Measurements from ENCODE around the gene WDFY2.
A peak's percentile ranks its signal among the peaks of the same experiment; 100 is the strongest.

WDFY2 gene

GRCh38 chr13:51802631-51803418 lies 218.6 kb downstream of the WDFY2 start:
- Histone ChIP-seq H3K4me3 (ENCODE audit: low read length) (peak overlapping the region; percentile 89), H3K9me3 (ENCODE audit: insufficient read depth, low read depth, low read length) (no peaks in the 10 kb centered on the region), H3K27me3 (ENCODE audit: insufficient read depth, low read length) (peaks cover 6% of the 10 kb centered on the region; the same call in 1 of the 2 replicates), H3K9ac (ENCODE audit: low read depth, low read length) (peak overlapping the region; percentile 91; the same call in 1 of the 2 replicates), H3K4me1 (ENCODE audit: insufficient read depth, low read length) (peaks cover 37% of the 10 kb centered on the region), H3K36me3 (ENCODE audit: insufficient read depth, low read depth, low read length) (no peaks in the 10 kb centered on the region), H3K27ac (ENCODE audit: low read length) (no peak overlapping the region)

GRCh38 chr13:51803422-51804294 lies 219.4 kb downstream of the WDFY2 start, which contains the start of gene DHRS12:
DHRS12 (minus strand) TSS chr13:51804163; CDS start chr13:51799659, 4,504 bp downstream.
- peak within 1 kb of the TSS; percentile 7 for H3K27ac ChIP-seq (ENCODE audit: low read length)
- H3K4me1 ChIP-seq (ENCODE audit: insufficient read depth, low read length) = peaks cover 37% of the 10 kb centered on the region
- no peaks in the 10 kb centered on the region for H3K36me3 ChIP-seq (ENCODE audit: insufficient read depth, low read depth, low read length)
- H3K27me3 ChIP-seq (ENCODE audit: insufficient read depth, low read length) = peaks cover 6% of the 10 kb centered on the region; the same call in 1 of the 2 replicates
- peak within 1 kb of the TSS; percentile 91 for H3K9ac ChIP-seq (ENCODE audit: low read depth, low read length)
- no peaks in the 10 kb centered on the region for H3K9me3 ChIP-seq (ENCODE audit: insufficient read depth, low read depth, low read length)
- peak within 1 kb of the TSS; percentile 89 for H3K4me3 ChIP-seq (ENCODE audit: low read length)

GRCh38 chr13:51804295-51805172 lies 220.3 kb downstream of the WDFY2 start:
- H3K9me3 ChIP-seq (ENCODE audit: insufficient read depth, low read depth, low read length) = no peaks in the 10 kb centered on the region
- peaks cover 6% of the 10 kb centered on the region; the same call in 1 of the 2 replicates for H3K27me3 ChIP-seq (ENCODE audit: insufficient read depth, low read length)
- no peak overlapping the region for H3K27ac ChIP-seq (ENCODE audit: low read length)
- H3K9ac ChIP-seq (ENCODE audit: low read depth, low read length) = peak overlapping the region; percentile 91
- H3K36me3 ChIP-seq (ENCODE audit: insufficient read depth, low read depth, low read length) = no peaks in the 10 kb centered on the region
- H3K4me1 ChIP-seq (ENCODE audit: insufficient read depth, low read length) = peaks cover 35% of the 10 kb centered on the region
- peak overlapping the region; percentile 89 for H3K4me3 ChIP-seq (ENCODE audit: low read length)

- no peaks in the 10 kb centered on the region for H3K36me3 ChIP-seq (ENCODE audit: insufficient read depth, low read depth, low read length)
- H3K27ac ChIP-seq (ENCODE audit: low read length) = no peak overlapping the region
- H3K4me1 ChIP-seq (ENCODE audit: insufficient read depth, low read length) = peaks cover 30% of the 10 kb centered on the region
- H3K4me3 ChIP-seq (ENCODE audit: low read length) = peak overlapping the region; percentile 89; the same call in 1 of the 2 replicates
- no peak overlapping the region; the same call in 1 of the 2 replicates for H3K9ac ChIP-seq (ENCODE audit: low read depth, low read length)
- H3K9me3 ChIP-seq (ENCODE audit: insufficient read depth, low read depth, low read length) = no peaks in the 10 kb centered on the region
- peaks cover 6% of the 10 kb centered on the region; the same call in 1 of the 2 replicates for H3K27me3 ChIP-seq (ENCODE audit: insufficient read depth, low read length)
Observed at GRCh38 chr13:51805313-51805712, 221.1 kb downstream of the WDFY2 start.

GRCh38 chr13:51805925-51806324 lies 221.7 kb downstream of the WDFY2 start:
- H3K27me3 ChIP-seq (ENCODE audit: insufficient read depth, low read length) = peaks cover 6% of the 10 kb centered on the region; the same call in 1 of the 2 replicates
- no peak overlapping the region for H3K9ac ChIP-seq (ENCODE audit: low read depth, low read length)
- H3K27ac ChIP-seq (ENCODE audit: low read length) = no peak overlapping the region
- H3K4me3 ChIP-seq (ENCODE audit: low read length) = no peak overlapping the region
- H3K36me3 ChIP-seq (ENCODE audit: insufficient read depth, low read depth, low read length) = no peaks in the 10 kb centered on the region
- no peaks in the 10 kb centered on the region for H3K9me3 ChIP-seq (ENCODE audit: insufficient read depth, low read depth, low read length)
- H3K4me1 ChIP-seq (ENCODE audit: insufficient read depth, low read length) = peaks cover 30% of the 10 kb centered on the region

GRCh38 chr13:51806566-51806965 lies 222.3 kb downstream of the WDFY2 start:
- Histone ChIP-seq H3K27ac (ENCODE audit: low read length) (no peak overlapping the region), H3K4me3 (ENCODE audit: low read length) (no peak overlapping the region), H3K4me1 (ENCODE audit: insufficient read depth, low read length) (peaks cover 27% of the 10 kb centered on the region), H3K9me3 (ENCODE audit: insufficient read depth, low read depth, low read length) (no peaks in the 10 kb centered on the region), H3K9ac (ENCODE audit: low read depth, low read length) (no peak overlapping the region), H3K27me3 (ENCODE audit: insufficient read depth, low read length) (peaks cover 6% of the 10 kb centered on the region; the same call in 1 of the 2 replicates), H3K36me3 (ENCODE audit: insufficient read depth, low read depth, low read length) (no peaks in the 10 kb centered on the region)

- Histone ChIP-seq H3K9me3 (ENCODE audit: insufficient read depth, low read depth, low read length) (no peaks in the 10 kb centered on the region), H3K9ac (ENCODE audit: low read depth, low read length) (no peak overlapping the region), H3K4me1 (ENCODE audit: insufficient read depth, low read length) (peaks cover 24% of the 10 kb centered on the region), H3K36me3 (ENCODE audit: insufficient read depth, low read depth, low read length) (no peaks in the 10 kb centered on the region), H3K4me3 (ENCODE audit: low read length) (no peak overlapping the region), H3K27ac (ENCODE audit: low read length) (no peak overlapping the region), H3K27me3 (ENCODE audit: insufficient read depth, low read length) (peaks cover 6% of the 10 kb centered on the region; the same call in 1 of the 2 replicates)
Observed at GRCh38 chr13:51807041-51807440, 222.8 kb downstream of the WDFY2 start.

GRCh38 chr13:51808811-51809210 lies 224.5 kb downstream of the WDFY2 start:
- H3K4me3 ChIP-seq (ENCODE audit: low read length) = no peak overlapping the region
- peaks cover 12% of the 10 kb centered on the region; the same call in 1 of the 2 replicates for H3K4me1 ChIP-seq (ENCODE audit: insufficient read depth, low read length)
- H3K36me3 ChIP-seq (ENCODE audit: insufficient read depth, low read depth, low read length) = no peaks in the 10 kb centered on the region
- no peak overlapping the region for H3K27ac ChIP-seq (ENCODE audit: low read length)
- H3K27me3 ChIP-seq (ENCODE audit: insufficient read depth, low read length) = peaks cover 6% of the 10 kb centered on the region; the same call in 1 of the 2 replicates
- no peaks in the 10 kb centered on the region for H3K9me3 ChIP-seq (ENCODE audit: insufficient read depth, low read depth, low read length)
- H3K9ac ChIP-seq (ENCODE audit: low read depth, low read length) = no peak overlapping the region

GRCh38 chr13:51811046-51811445 lies 226.8 kb downstream of the WDFY2 start:
- Histone ChIP-seq H3K27me3 (ENCODE audit: insufficient read depth, low read length) (0 out of 2 replicates have a peak, but pooled peaks cover 7% of the 10 kb centered on the region), H3K27ac (ENCODE audit: low read length) (no peak overlapping the region)

GRCh38 chr13:51811920-51812451 lies 227.7 kb downstream of the WDFY2 start:
- Histone ChIP-seq H3K27me3 (ENCODE audit: insufficient read depth, low read length) (0 out of 2 replicates have a peak, but pooled peaks cover 8% of the 10 kb centered on the region), H3K27ac (ENCODE audit: low read length) (no peak overlapping the region), H3K36me3 (ENCODE audit: insufficient read depth, low read depth, low read length) (no peaks in the 10 kb centered on the region), H3K9me3 (ENCODE audit: insufficient read depth, low read depth, low read length) (no peaks in the 10 kb centered on the region), H3K4me1 (ENCODE audit: insufficient read depth, low read length) (peaks cover 3% of the 10 kb centered on the region; the same call in 1 of the 2 replicates), H3K9ac (ENCODE audit: low read depth, low read length) (no peak overlapping the region), H3K4me3 (ENCODE audit: low read length) (no peak overlapping the region)

More at GRCh38 chr13:51811046-51811445, 226.8 kb downstream of the WDFY2 start:
- H3K9ac ChIP-seq (ENCODE audit: low read depth, low read length) = no peak overlapping the region
- no peaks in the 10 kb centered on the region for H3K9me3 ChIP-seq (ENCODE audit: insufficient read depth, low read depth, low read length)
- no peaks in the 10 kb centered on the region for H3K36me3 ChIP-seq (ENCODE audit: insufficient read depth, low read depth, low read length)
- no peak overlapping the region for H3K4me3 ChIP-seq (ENCODE audit: low read length)
- H3K4me1 ChIP-seq (ENCODE audit: insufficient read depth, low read length) = peaks cover 3% of the 10 kb centered on the region; the same call in 1 of the 2 replicates
